ENCODE measurements around the gene BLTP3A.

The BLTP3A gene

GRCh38 chr6:34837528-34837927 lies 45.6 kb downstream of the BLTP3A start:
- DNase-seq (ENCODE audit: low spot score), result no peak
- Histone ChIP-seq H3K4me3 (no peak overlapping the region), H3K27ac (no peak overlapping the region)
- TF ChIP-seq CTCF (IDR thresholded peaks at IDR 0.05), result no peak

- no peak overlapping the region for H3K27ac ChIP-seq
These were observed 47.9 kb downstream of the BLTP3A start for GRCh38 chr6:34839666-34840352.

More at GRCh38 chr6:34839666-34840352, 47.9 kb downstream of the BLTP3A start:
- no peak overlapping the region for H3K4me3 ChIP-seq
- DNase-seq (ENCODE audit: low spot score), result no peak
- TF ChIP-seq CTCF (IDR thresholded peaks at IDR 0.05), result no peak

Data from coronary artery (tissue), 2 donors.